SK-N-SH (cell line): ENCODE results near the gene DNASE1L3. TPM values are rescaled to one million over a fixed set of nuclear protein-coding genes. Genes with fewer than 3 reads are reported as not detected.

Source experiments
- CTCF ChIA-PET: fragments of 300-600, 350-600 bp; formaldehyde crosslinking; extraction: SDS; loops from one replicate; lab custom pipeline; 2021; lab: Yijun Ruan, JAX
- POLR2A ChIA-PET: fragments of 350-600 bp; sonication (Branson Sonifier 250); formaldehyde crosslinking; extraction: SDS; loops from one replicate; lab custom pipeline; 2020; ENCODE audit warnings: antibody characterized with exemption, inconsistent platforms; lab: Yijun Ruan, JAX
- DNase-seq: peaks from one replicate; pipeline ENCODE4 v3.0.0; 2012
- H2AFZ ChIP-seq: fragments of 200-600 bp; sonication (generic); 2 replicates; pipeline ENCODE4 v1.8.1; 2016; ENCODE audit warnings: antibody characterized with exemption, mild to moderate bottlenecking, low read depth
- H3F3A ChIP-seq: fragments of 200-600 bp; sonication (generic); replicated peaks from 2 replicates; pipeline ENCODE3; 2016; ENCODE audit warnings: antibody characterized with exemption, mild to moderate bottlenecking; ENCODE audit not compliant: insufficient read depth
- H3K27ac ChIP-seq, 2 experiments: fragments of 200-500 bp in 1 of 2; fragments of 200-600 bp in 1 of 2; sonication (Bioruptor generic) in 1 of 2; sonication (generic), shearing (Covaris generic) in 1 of 2; 2 replicates each; pipeline versions ENCODE4 v1.5.1 to v1.6.1; 2014 to 2016; ENCODE audit warnings: low read depth in 2 of 2, inconsistent platforms in 1 of 2, low read length in 1 of 2, mild to moderate bottlenecking in 1 of 2, mixed read lengths in 1 of 2
- H3K27me3 ChIP-seq: fragments of 200-600 bp; sonication (generic), shearing (Covaris generic); 2 replicates; pipeline ENCODE4 v1.6.1; 2016; ENCODE audit warnings: mixed run types; ENCODE audit not compliant: insufficient read depth
- H3K36me3 ChIP-seq, 2 experiments: fragments of 200-500 bp in 1 of 2; fragments of 200-600 bp in 1 of 2; sonication (Bioruptor generic) in 1 of 2; sonication (generic) in 1 of 2; replicated peaks in 1 of 2; 2 replicates each; pipeline versions ENCODE3 to v1.5.1; 2014 to 2016; ENCODE audit warnings: low read length in 1 of 2, mild to moderate bottlenecking in 1 of 2; ENCODE audit not compliant: insufficient read depth in 2 of 2, control insufficient read depth in 1 of 2
- H3K4me1 ChIP-seq, 2 experiments: fragments of 200-500 bp in 1 of 2; fragments of 200-600 bp in 1 of 2; sonication (Bioruptor generic) in 1 of 2; sonication (generic), shearing (Covaris generic) in 1 of 2; 2 replicates each; pipeline versions ENCODE4 v1.5.1 to v1.6.1; 2014 to 2016; ENCODE audit warnings: low read depth in 1 of 2, low read length in 1 of 2, mixed run types in 1 of 2; ENCODE audit not compliant: insufficient read depth in 2 of 2, control insufficient read depth in 1 of 2
- H3K4me2 ChIP-seq: fragments of 200-600 bp; sonication (generic), shearing (Covaris generic); 2 replicates; pipeline ENCODE4 v1.6.1; 2017; ENCODE audit warnings: mixed run types
- H3K4me3 ChIP-seq, 2 experiments: fragments of 200-500 bp in 1 of 2; fragments of 200-600 bp in 1 of 2; sonication (Bioruptor generic) in 1 of 2; sonication (generic), shearing (Covaris generic) in 1 of 2; 2 replicates each; pipeline versions ENCODE4 v1.5.1 to v1.8.1; 2014 to 2016; ENCODE audit warnings: low read depth in 2 of 2, inconsistent platforms in 1 of 2, low read length in 1 of 2, mild to moderate bottlenecking in 1 of 2, mixed read lengths in 1 of 2, moderate library complexity in 1 of 2
- H3K79me2 ChIP-seq: fragments of 200-600 bp; sonication (generic); 2 replicates; pipeline ENCODE4 v1.8.1; 2017; ENCODE audit warnings: mild to moderate bottlenecking; ENCODE audit not compliant: insufficient read depth
- H3K9ac ChIP-seq: fragments of 200-600 bp; sonication (generic); 2 replicates; pipeline ENCODE4 v1.6.1; 2017; ENCODE audit warnings: mixed run types
- H3K9me2 ChIP-seq: fragments of 200-600 bp; sonication (generic); 2 replicates; pipeline ENCODE4 v1.6.1; 2017; ENCODE audit warnings: mixed run types
- H3K9me3 ChIP-seq: fragments of 200-600 bp; sonication (generic); 2 replicates; pipeline ENCODE4 v1.6.1; 2017; ENCODE audit warnings: mixed run types, mild to moderate bottlenecking, moderate library complexity
- H4K20me1 ChIP-seq: fragments of 200-600 bp; sonication (generic); 2 replicates; pipeline ENCODE4 v1.6.1; 2017; ENCODE audit warnings: mild to moderate bottlenecking, mixed run types; ENCODE audit not compliant: insufficient read depth
- CHD2 ChIP-seq: fragments of 150-350 bp; IDR thresholded peaks from 2 replicates; pipeline ENCODE4 v1.6.1; 2018; ENCODE audit warnings: low read length; ENCODE audit not compliant: partially characterized antibody
- ELF1 ChIP-seq: IDR thresholded peaks from 2 replicates; pipeline ENCODE4 v1.4.0; 2012
- EP300 ChIP-seq, 2 experiments: IDR thresholded peaks; 2 replicates each; pipeline versions ENCODE4 v1.4.0 to v1.6.1; 2012; ENCODE audit warnings: borderline replicate concordance in 1 of 2, low read depth in 1 of 2, low read length in 1 of 2
- EZH2phosphoT487 ChIP-seq: fragments of 200-600 bp; sonication (generic); IDR thresholded peaks from 2 replicates; pipeline ENCODE4 v1.6.1; 2017; ENCODE audit warnings: low read depth, mixed run types, mild to moderate bottlenecking, antibody characterized with exemption, moderate library complexity, borderline replicate concordance
- FOSL2 ChIP-seq: IDR thresholded peaks from 2 replicates; pipeline ENCODE4 v1.4.0; 2012; ENCODE audit warnings: low read depth, mild to moderate bottlenecking, moderate library complexity, borderline replicate concordance
- FOXJ3 ChIP-seq: sonication (generic); formaldehyde crosslinking; IDR thresholded peaks from 2 replicates; pipeline ENCODE4 v1.5.1; 2020; ENCODE audit warnings: mild to moderate bottlenecking, missing genetic modification reagents
- FOXM1 ChIP-seq: IDR thresholded peaks from 2 replicates; pipeline ENCODE4 v1.4.0; 2012; ENCODE audit warnings: low read depth, mild to moderate bottlenecking
- GABPA ChIP-seq: IDR thresholded peaks from 2 replicates; pipeline ENCODE4 v1.4.0; 2012; ENCODE audit warnings: low read depth, mild to moderate bottlenecking
- GATA2 ChIP-seq: sonication (generic); formaldehyde crosslinking; IDR thresholded peaks from 2 replicates; pipeline ENCODE4 v1.5.0; 2020; ENCODE audit warnings: mild to moderate bottlenecking, missing genetic modification reagents
- MEF2A ChIP-seq: IDR thresholded peaks from 2 replicates; pipeline ENCODE4 v1.4.0; 2012; ENCODE audit warnings: low read depth, borderline replicate concordance
- NFIC ChIP-seq: IDR thresholded peaks from 2 replicates; pipeline ENCODE4 v1.4.0; 2012; ENCODE audit warnings: borderline replicate concordance
- RAD21 ChIP-seq: IDR thresholded peaks from 2 replicates; pipeline ENCODE4 v1.6.1; 2012; ENCODE audit warnings: mild to moderate bottlenecking, low read length
- SIN3A ChIP-seq: IDR thresholded peaks from 2 replicates; pipeline ENCODE4 v1.6.1; 2012; ENCODE audit warnings: low read depth, mild to moderate bottlenecking, low read length, moderate library complexity, borderline replicate concordance
- SMC3 ChIP-seq: IDR thresholded peaks from 2 replicates; pipeline ENCODE4 v1.6.1; 2012; ENCODE audit warnings: low read depth, low read length, improper control_type of control experiment
- TCF12 ChIP-seq: IDR thresholded peaks from 2 replicates; pipeline ENCODE4 v1.4.0; 2012
- YY1 ChIP-seq: IDR thresholded peaks from 2 replicates; pipeline ENCODE4 v1.4.0; 2012; ENCODE audit warnings: low read depth, mild to moderate bottlenecking
- WGBS: methylation state at CpG from one replicate; pipeline ENCODE4 v1.1.6; 2017; ENCODE audit warnings: low lambda C conversion rate; 5-methylcytosine and 5-hydroxymethylcytosine counted together
- polyA plus RNA-seq, 3 experiments: library from polyadenylated mRNA; depleted of rRNA; stranded (reverse); fragments of >200 nt; gene quantifications; 2 replicates each; pipeline ENCODE4 v1.2.3, GENCODE V29; 2012
- TF ChIP-seq, protein P1 (sequence below): IDR thresholded peaks from 2 replicates; pipeline ENCODE4 v1.4.0; 2012; ENCODE audit warnings: low read depth, borderline replicate concordance

DNASE1L3 gene
- polyA plus RNA-seq, 1 of the 3 experiments (the other 2 are of a cell fraction): not detected

- Histone ChIP-seq H3K27ac (no peak overlapping the region), H4K20me1 (no peaks in the 10 kb centered on the region), H3K4me2 (no peak overlapping the region), H3K9ac (no peak overlapping the region), H3K27me3 (no peaks in the 10 kb centered on the region; the same call in 1 of the 2 replicates), H3F3A (no peaks in the 10 kb centered on the region), H3K4me1 (peaks cover 0 to 13% of the 10 kb centered on the region in 2 experiments; a peak in 1 of 4 replicates), H2AFZ (no peak overlapping the region), H3K36me3 (no peaks in the 10 kb centered on the region), H3K4me3 (no peak overlapping the region), H3K9me3 (no peaks in the 10 kb centered on the region), H3K79me2 (peaks cover 19% of the 10 kb centered on the region; the same call in 1 of the 2 replicates), H3K9me2 (no peaks in the 10 kb centered on the region)
- TF ChIP-seq TCF12 (no peak), MEF2A (no peak), GABPA (no peak), FOXM1 (no peak), SIN3A (no peak), YY1 (no peak), FOXJ3 (CRISPR knock-in tag) (no peak), CHD2 (no peak), ELF1 (no peak), FOSL2 (no peak), GATA2 (CRISPR knock-in tag) (no peak)
- TF ChIP-seq, protein P1, sequence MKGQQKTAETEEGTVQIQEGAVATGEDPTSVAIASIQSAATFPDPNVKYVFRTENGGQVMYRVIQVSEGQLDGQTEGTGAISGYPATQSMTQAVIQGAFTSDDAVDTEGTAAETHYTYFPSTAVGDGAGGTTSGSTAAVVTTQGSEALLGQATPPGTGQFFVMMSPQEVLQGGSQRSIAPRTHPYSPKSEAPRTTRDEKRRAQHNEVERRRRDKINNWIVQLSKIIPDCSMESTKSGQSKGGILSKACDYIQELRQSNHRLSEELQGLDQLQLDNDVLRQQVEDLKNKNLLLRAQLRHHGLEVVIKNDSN: no peak
- ChIA-PET CTCF (interaction anchor here (2.0 kb wide), 1 partner anchor 19 kb away, joined by 5 read pairs; no protein-coding TSS in a partner anchor), POLR2A (no interaction called here)
- WGBS: 89% methylated on average over 3 of the region's 4 CpGs
- no peak for DNase-seq
Measured at GRCh38 chr3:58235970-58236369, 25.2 kb upstream of the DNASE1L3 start.

- DNase-seq: no peak
- POLR2A ChIA-PET: no interaction called here
- H3K27me3 ChIP-seq: no peaks in the 10 kb centered on the region; the same call in 1 of the 2 replicates
Measured at GRCh38 chr3:58234516-58234931, 23.8 kb upstream of the DNASE1L3 start.

GRCh38 chr3:58231666-58232065 is 20.9 kb upstream of the DNASE1L3 start:
- no peak overlapping the region for H2AFZ ChIP-seq
- DNase-seq: no peak
- no peak overlapping the region for H3K4me3 ChIP-seq
- H3K9ac ChIP-seq: no peak overlapping the region
- no peaks in the 10 kb centered on the region for H3K36me3 ChIP-seq
- CTCF ChIA-PET: interaction anchor here (1.2 to 5.4 kb wide), 7 partner anchors 10 to 74 kb away, joined by 3 to 29 read pairs (median 5); partner anchors contain the start of genes HTD2 and RPP14
- H3F3A ChIP-seq: no peaks in the 10 kb centered on the region
- H3K4me1 ChIP-seq: peaks cover 0 to 3% of the 10 kb centered on the region in 2 experiments; a peak in 1 of 4 replicates
- no peaks in the 10 kb centered on the region for H4K20me1 ChIP-seq
- no peaks in the 10 kb centered on the region; the same call in 1 of the 2 replicates for H3K27me3 ChIP-seq
- no peak for TF ChIP-seq EP300 (IDR thresholded peaks at IDR 0.05; ENCODE audit: borderline replicate concordance in 1 of 2, low read depth in 1 of 2, low read length in 1 of 2)
- no peak for TF ChIP-seq GABPA
- no peak for TF ChIP-seq GATA2 (CRISPR knock-in tag)
- TF ChIP-seq RAD21: no peak
- TF ChIP-seq NFIC: no peak
- no peak for TF ChIP-seq SIN3A
- TF ChIP-seq EZH2phosphoT487: no peak
- TF ChIP-seq, all 33 proteins: peak for 0
- H3K9me2 ChIP-seq: no peaks in the 10 kb centered on the region
- POLR2A ChIA-PET: no interaction called here
- H3K79me2 ChIP-seq: no peaks in the 10 kb centered on the region
- no peaks in the 10 kb centered on the region for H3K9me3 ChIP-seq
- no peak overlapping the region for H3K27ac ChIP-seq
- H3K4me2 ChIP-seq: no peak overlapping the region
- 14% methylated on average over 2 of the region's 2 CpGs for WGBS

More at GRCh38 chr3:58234516-58234931, 23.8 kb upstream of the DNASE1L3 start:
- H3K36me3 ChIP-seq: no peaks in the 10 kb centered on the region
- H4K20me1 ChIP-seq: no peaks in the 10 kb centered on the region
- TF ChIP-seq FOSL2 (peak; percentile 35; the same call in 1 of the 2 replicates), SMC3 (no peak)
- TF ChIP-seq, all 33 proteins: peak for 1
- no peaks in the 10 kb centered on the region for H3K9me3 ChIP-seq
- WGBS: 53% methylated on average over 4 of the region's 4 CpGs
- no peak overlapping the region for H3K27ac ChIP-seq
- H3K4me1 ChIP-seq: peaks cover 0 to 13% of the 10 kb centered on the region in 2 experiments; a peak in 1 of 4 replicates
- H3K79me2 ChIP-seq: peaks cover 11% of the 10 kb centered on the region; the same call in 1 of the 2 replicates
- H3K4me2 ChIP-seq: no peak overlapping the region
- H2AFZ ChIP-seq: no peak overlapping the region
- CTCF ChIA-PET: interaction anchor here (1.4 to 5.4 kb wide), 4 partner anchors 11 to 65 kb away, joined by 4 to 29 read pairs (median 4); no protein-coding TSS in a partner anchor
- no peaks in the 10 kb centered on the region for H3F3A ChIP-seq
- no peak overlapping the region for H3K4me3 ChIP-seq
- no peaks in the 10 kb centered on the region for H3K9me2 ChIP-seq
- no peak overlapping the region for H3K9ac ChIP-seq
